ENCODE measurements around the gene ARHGEF10L.

ARHGEF10L gene

GRCh38 chr1:17713993-17714392 is 174.5 kb downstream of the ARHGEF10L start:
- no peak for TF ChIP-seq CTCF (IDR thresholded peaks at IDR 0.05; ENCODE audit: extremely low read depth, missing control alignments)
- no peak for DNase-seq (ENCODE audit: low spot score)

GRCh38 chr1:17717594-17718535 is 178.4 kb downstream of the ARHGEF10L start:
- no peak for TF ChIP-seq CTCF (IDR thresholded peaks at IDR 0.05; ENCODE audit: extremely low read depth, missing control alignments)
- DNase-seq (ENCODE audit: low spot score) = no peak

GRCh38 chr1:17719874-17720273 is 180.4 kb downstream of the ARHGEF10L start:
- TF ChIP-seq CTCF (IDR thresholded peaks at IDR 0.05; ENCODE audit: extremely low read depth, missing control alignments) = no peak
- DNase-seq (ENCODE audit: low spot score) = no peak

- TF ChIP-seq CTCF (IDR thresholded peaks at IDR 0.05; ENCODE audit: extremely low read depth, missing control alignments) = no peak
- no peak for DNase-seq (ENCODE audit: low spot score)
Measured at GRCh38 chr1:17721444-17721843, 181.9 kb downstream of the ARHGEF10L start.

GRCh38 chr1:17723684-17724083 is 184.2 kb downstream of the ARHGEF10L start:
- no peak for DNase-seq (ENCODE audit: low spot score)
- no peak for TF ChIP-seq CTCF (IDR thresholded peaks at IDR 0.05; ENCODE audit: extremely low read depth, missing control alignments)

GRCh38 chr1:17724150-17724549 is 184.7 kb downstream of the ARHGEF10L start:
- no peak for DNase-seq (ENCODE audit: low spot score)
- no peak for TF ChIP-seq CTCF (IDR thresholded peaks at IDR 0.05; ENCODE audit: extremely low read depth, missing control alignments)

GRCh38 chr1:17725084-17725719 is 185.7 kb downstream of the ARHGEF10L start:
- TF ChIP-seq CTCF (IDR thresholded peaks at IDR 0.05; ENCODE audit: extremely low read depth, missing control alignments) = no peak
- DNase-seq (ENCODE audit: low spot score) = no peak

Measured in GM20000 (cell line).